Activated naive CD4-positive, alpha-beta T cell treated with anti-CD3 and anti-CD28 coated beads, Interleukin-2, amount 10 ng/mL, durations not matched to agents 7 days and 5 days (primary cell): Measurements from ENCODE around the gene SPNS2.

Experiments
- CTCF ChIA-PET: fragments of 350-600 bp; sonication (Branson Sonifier 250); formaldehyde crosslinking; loops from one replicate; lab custom pipeline; 2021; ENCODE audit warnings: antibody characterized with exemption; lab: Charles Lee
- DNase-seq: peaks from one replicate; pipeline ENCODE4 v3.0.0-alpha.2; 2020
- H3K27ac Mint-ChIP-seq: one replicate; pipeline ENCODE4 v1.8.0; 2021; ENCODE audit warnings: mild to moderate bottlenecking, moderate library complexity, mixed read lengths
- H3K27me3 Mint-ChIP-seq: one replicate; pipeline ENCODE4 v1.8.0; 2021; ENCODE audit warnings: mild to moderate bottlenecking, mixed read lengths
- H3K36me3 Mint-ChIP-seq: one replicate; pipeline ENCODE4 v1.8.0; 2021; ENCODE audit warnings: mixed read lengths
- H3K4me1 Mint-ChIP-seq: one replicate; pipeline ENCODE4 v1.8.0; 2021; ENCODE audit warnings: mixed read lengths
- H3K4me3 Mint-ChIP-seq: one replicate; pipeline ENCODE4 v1.8.0; 2021; ENCODE audit warnings: mild to moderate bottlenecking, moderate library complexity, mixed read lengths
- H3K9me3 Mint-ChIP-seq: one replicate; pipeline ENCODE4 v1.8.0; 2021; ENCODE audit warnings: mixed read lengths

SPNS2 gene, protein sequence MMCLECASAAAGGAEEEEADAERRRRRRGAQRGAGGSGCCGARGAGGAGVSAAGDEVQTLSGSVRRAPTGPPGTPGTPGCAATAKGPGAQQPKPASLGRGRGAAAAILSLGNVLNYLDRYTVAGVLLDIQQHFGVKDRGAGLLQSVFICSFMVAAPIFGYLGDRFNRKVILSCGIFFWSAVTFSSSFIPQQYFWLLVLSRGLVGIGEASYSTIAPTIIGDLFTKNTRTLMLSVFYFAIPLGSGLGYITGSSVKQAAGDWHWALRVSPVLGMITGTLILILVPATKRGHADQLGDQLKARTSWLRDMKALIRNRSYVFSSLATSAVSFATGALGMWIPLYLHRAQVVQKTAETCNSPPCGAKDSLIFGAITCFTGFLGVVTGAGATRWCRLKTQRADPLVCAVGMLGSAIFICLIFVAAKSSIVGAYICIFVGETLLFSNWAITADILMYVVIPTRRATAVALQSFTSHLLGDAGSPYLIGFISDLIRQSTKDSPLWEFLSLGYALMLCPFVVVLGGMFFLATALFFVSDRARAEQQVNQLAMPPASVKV

GRCh38 chr17:4498461-4499397 lies at the start of gene SPNS2:
TSS of gene SPNS2 (plus strand) at chr17:4498881. CDS start at chr17:4499048, 167 bp downstream.
- peaks cover 86% of the 10 kb centered on the region for H3K27me3 Mint-ChIP-seq
- no peaks in the 10 kb centered on the region for H3K36me3 Mint-ChIP-seq
- H3K9me3 Mint-ChIP-seq = no peaks in the 10 kb centered on the region
- peak within 1 kb of the TSS; percentile 56 for H3K4me3 Mint-ChIP-seq
- H3K4me1 Mint-ChIP-seq = peaks cover 23% of the 10 kb centered on the region
- H3K27ac Mint-ChIP-seq = no peak within 1 kb of the TSS
- DNase-seq = peak; percentile 69
- CTCF ChIA-PET = interaction anchor here (1.0 to 1.5 kb wide), 2 partner anchors 68 to 78 kb away, joined by 3 read pairs; no protein-coding TSS in a partner anchor

- Mint-ChIP-seq H3K27ac (no peak overlapping the region), H3K36me3 (no peaks in the 10 kb centered on the region), H3K4me1 (no peaks in the 10 kb centered on the region), H3K4me3 (no peak overlapping the region), H3K9me3 (no peaks in the 10 kb centered on the region), H3K27me3 (no peaks in the 10 kb centered on the region)
- no peak for DNase-seq
- CTCF ChIA-PET = no interaction called here
Observed at GRCh38 chr17:4449736-4450135, 48.9 kb upstream of the SPNS2 start.

GRCh38 chr17:4450710-4451316 lies 47.9 kb upstream of the SPNS2 start:
- Mint-ChIP-seq H3K27me3 (no peaks in the 10 kb centered on the region), H3K36me3 (no peaks in the 10 kb centered on the region), H3K27ac (no peak overlapping the region), H3K9me3 (no peaks in the 10 kb centered on the region), H3K4me1 (no peaks in the 10 kb centered on the region), H3K4me3 (no peak overlapping the region)
- no peak for DNase-seq
- CTCF ChIA-PET = no interaction called here

DNA sequence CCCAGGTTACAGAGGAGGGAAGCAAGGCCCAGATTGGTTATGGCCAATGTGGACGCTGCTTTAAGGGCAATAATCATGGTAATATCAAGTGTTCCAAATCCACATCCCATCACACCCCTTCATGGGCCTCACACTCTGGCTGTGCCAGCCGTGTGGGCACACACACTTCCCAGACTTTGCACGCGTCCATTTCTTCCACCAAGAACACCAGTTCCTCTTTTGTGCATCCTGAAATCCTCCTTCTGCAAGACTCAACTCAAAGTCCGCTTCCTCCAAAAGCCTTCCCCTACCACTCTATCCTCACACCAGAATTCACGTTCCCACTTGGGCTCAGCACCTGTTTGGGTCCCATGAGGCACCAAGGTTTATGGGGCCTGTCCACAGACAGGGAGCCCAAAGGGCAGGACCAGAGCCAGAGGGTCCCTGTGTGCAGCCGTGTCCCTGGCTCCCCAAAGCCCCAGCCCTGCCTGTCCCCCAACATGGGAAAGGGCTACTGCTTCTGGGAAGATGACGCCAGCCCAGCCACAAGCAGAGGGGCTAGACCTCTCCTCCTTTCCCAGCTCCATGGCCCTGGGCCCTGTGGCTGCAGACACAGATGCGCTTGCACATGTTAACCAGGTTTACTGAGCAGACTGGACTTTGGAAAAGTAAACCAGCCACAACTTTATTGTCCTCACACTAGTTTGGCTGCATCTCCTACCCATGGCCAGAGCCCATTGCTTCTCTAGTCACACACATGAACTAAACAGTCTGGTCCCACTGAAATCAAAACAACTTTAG lies 44.7 kb upstream of the SPNS2 start:
- no peak overlapping the region for H3K27ac Mint-ChIP-seq
- DNase-seq = no peak
- CTCF ChIA-PET = no interaction called here
- no peak overlapping the region for H3K4me3 Mint-ChIP-seq
- peaks cover 4% of the 10 kb centered on the region for H3K27me3 Mint-ChIP-seq
- H3K9me3 Mint-ChIP-seq = no peaks in the 10 kb centered on the region
- no peaks in the 10 kb centered on the region for H3K36me3 Mint-ChIP-seq
- H3K4me1 Mint-ChIP-seq = no peaks in the 10 kb centered on the region

GRCh38 chr17:4460661-4461060 lies 38.0 kb upstream of the SPNS2 start:
- CTCF ChIA-PET = no interaction called here
- Mint-ChIP-seq H3K27me3 (peaks cover 7% of the 10 kb centered on the region), H3K9me3 (peaks cover 11% of the 10 kb centered on the region), H3K27ac (no peak overlapping the region), H3K36me3 (peaks cover 7% of the 10 kb centered on the region), H3K4me3 (no peak overlapping the region), H3K4me1 (no peaks in the 10 kb centered on the region)
- DNase-seq = no peak

DNA sequence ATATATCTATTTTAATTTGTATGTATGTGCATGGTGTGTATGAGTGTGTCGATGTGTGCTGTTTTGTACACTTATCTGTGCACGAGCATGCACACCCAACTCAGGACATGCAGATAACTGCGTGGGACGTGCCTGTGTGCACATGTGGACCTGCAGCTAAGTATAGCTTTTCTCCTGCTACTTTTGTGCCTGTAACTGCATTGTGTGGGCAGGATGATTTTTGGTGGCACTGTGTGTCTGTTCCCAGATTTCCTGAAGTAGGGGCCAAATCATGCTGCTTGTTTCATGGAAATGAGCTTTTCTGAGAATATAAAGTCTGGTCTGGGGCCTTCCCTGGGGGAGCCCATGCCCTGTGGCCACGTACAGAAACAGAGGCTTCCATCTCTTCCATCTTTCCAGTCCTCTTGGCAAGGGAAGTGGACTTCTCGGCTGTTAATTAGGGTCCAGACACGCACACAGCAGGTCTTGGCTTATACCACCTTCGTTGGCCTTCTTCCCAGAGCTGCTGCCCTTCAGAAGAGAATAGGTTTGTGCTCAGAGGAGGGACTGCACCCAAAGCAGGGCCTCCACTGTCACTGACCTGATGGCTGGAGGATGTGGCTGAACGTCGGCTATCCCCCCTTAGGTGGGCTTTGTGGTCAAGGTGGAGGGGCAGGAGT lies 34.7 kb upstream of the SPNS2 start:
- peaks cover 7% of the 10 kb centered on the region for H3K36me3 Mint-ChIP-seq
- H3K9me3 Mint-ChIP-seq = peaks cover 11% of the 10 kb centered on the region
- CTCF ChIA-PET = no interaction called here
- no peaks in the 10 kb centered on the region for H3K4me1 Mint-ChIP-seq
- H3K4me3 Mint-ChIP-seq = no peak overlapping the region
- H3K27me3 Mint-ChIP-seq = peaks cover 7% of the 10 kb centered on the region
- no peak overlapping the region for H3K27ac Mint-ChIP-seq
- no peak for DNase-seq

DNA sequence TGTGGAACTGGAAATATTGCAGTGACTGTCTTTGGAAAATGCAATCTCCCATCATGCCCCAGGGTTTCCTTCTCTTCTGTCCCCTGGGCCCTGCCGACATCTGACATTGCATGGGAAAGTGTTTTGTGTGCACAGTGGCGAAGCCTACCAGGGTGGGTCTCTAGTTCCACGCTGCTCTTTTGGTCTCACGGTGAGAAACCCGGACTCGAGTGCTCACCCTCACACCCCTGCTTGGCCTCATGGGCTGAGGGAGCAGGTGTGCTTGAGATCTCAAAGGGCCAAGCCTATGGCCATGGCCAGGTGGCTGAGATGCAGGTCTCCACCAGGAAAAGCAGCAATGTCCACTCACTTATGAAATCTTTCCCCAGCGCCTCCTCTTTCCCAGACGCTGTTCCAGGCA lies 32.9 kb upstream of the SPNS2 start:
- CTCF ChIA-PET = no interaction called here
- H3K9me3 Mint-ChIP-seq = peaks cover 4% of the 10 kb centered on the region
- H3K36me3 Mint-ChIP-seq = peaks cover under 1% of the 10 kb centered on the region
- DNase-seq = no peak
- peaks cover 7% of the 10 kb centered on the region for H3K27me3 Mint-ChIP-seq
- no peaks in the 10 kb centered on the region for H3K4me1 Mint-ChIP-seq
- H3K4me3 Mint-ChIP-seq = no peak overlapping the region
- H3K27ac Mint-ChIP-seq = no peak overlapping the region

GRCh38 chr17:4467287-4467686 lies 31.4 kb upstream of the SPNS2 start:
- no peak overlapping the region for H3K27ac Mint-ChIP-seq
- H3K27me3 Mint-ChIP-seq = peaks cover 8% of the 10 kb centered on the region
- no peak for DNase-seq
- no peaks in the 10 kb centered on the region for H3K4me1 Mint-ChIP-seq
- H3K9me3 Mint-ChIP-seq = no peaks in the 10 kb centered on the region
- no peak overlapping the region for H3K4me3 Mint-ChIP-seq
- H3K36me3 Mint-ChIP-seq = no peaks in the 10 kb centered on the region
- CTCF ChIA-PET = no interaction called here

GRCh38 chr17:4469552-4469951 lies 29.1 kb upstream of the SPNS2 start:
- Mint-ChIP-seq H3K9me3 (no peaks in the 10 kb centered on the region), H3K27ac (no peak overlapping the region), H3K4me1 (no peaks in the 10 kb centered on the region), H3K27me3 (peaks cover 16% of the 10 kb centered on the region), H3K36me3 (no peaks in the 10 kb centered on the region), H3K4me3 (no peak overlapping the region)
- CTCF ChIA-PET = no interaction called here
- no peak for DNase-seq

- no peaks in the 10 kb centered on the region for H3K9me3 Mint-ChIP-seq
- H3K4me3 Mint-ChIP-seq = no peak overlapping the region
- H3K27ac Mint-ChIP-seq = no peak overlapping the region
- H3K4me1 Mint-ChIP-seq = no peaks in the 10 kb centered on the region
- CTCF ChIA-PET = no interaction called here
- H3K27me3 Mint-ChIP-seq = peaks cover 16% of the 10 kb centered on the region
- H3K36me3 Mint-ChIP-seq = no peaks in the 10 kb centered on the region
- no peak for DNase-seq
Observed at GRCh38 chr17:4472286-4472685, 26.4 kb upstream of the SPNS2 start.

- no peak overlapping the region for H3K4me3 Mint-ChIP-seq
- DNase-seq = no peak
- H3K4me1 Mint-ChIP-seq = peaks cover under 1% of the 10 kb centered on the region
- CTCF ChIA-PET = no interaction called here
- H3K27me3 Mint-ChIP-seq = peaks cover 12% of the 10 kb centered on the region
- no peak overlapping the region for H3K27ac Mint-ChIP-seq
- no peaks in the 10 kb centered on the region for H3K9me3 Mint-ChIP-seq
- H3K36me3 Mint-ChIP-seq = no peaks in the 10 kb centered on the region
Observed at GRCh38 chr17:4474093-4474492, 24.6 kb upstream of the SPNS2 start.

- Mint-ChIP-seq H3K4me3 (no peak overlapping the region), H3K27ac (no peak overlapping the region), H3K27me3 (peaks cover 12% of the 10 kb centered on the region), H3K36me3 (no peaks in the 10 kb centered on the region), H3K9me3 (no peaks in the 10 kb centered on the region), H3K4me1 (peaks cover 7% of the 10 kb centered on the region)
- no peak for DNase-seq
- CTCF ChIA-PET = no interaction called here
Observed at GRCh38 chr17:4475001-4475400, 23.7 kb upstream of the SPNS2 start.

DNA sequence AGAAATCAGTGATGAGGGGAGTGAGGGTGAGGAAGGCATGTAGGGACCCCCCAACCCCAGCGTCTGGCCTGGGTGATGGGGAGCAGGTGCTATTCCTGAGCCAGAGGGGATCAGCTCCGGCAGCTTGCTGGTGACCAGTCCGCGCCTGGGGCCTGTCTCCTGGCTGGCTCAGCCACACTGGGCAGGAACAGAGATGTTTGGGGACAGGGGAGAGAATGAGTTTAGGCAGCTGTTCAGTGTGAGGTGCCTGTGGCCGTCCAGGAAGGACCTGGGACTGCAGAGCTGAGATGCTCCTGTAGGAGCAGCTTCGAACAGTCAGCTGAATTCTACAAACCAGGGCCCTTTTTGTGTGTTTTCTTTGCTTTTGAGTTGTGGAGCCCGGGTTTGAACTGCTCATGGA lies 23.2 kb upstream of the SPNS2 start:
- no peak for DNase-seq
- H3K27ac Mint-ChIP-seq = no peak overlapping the region
- no peaks in the 10 kb centered on the region for H3K36me3 Mint-ChIP-seq
- CTCF ChIA-PET = no interaction called here
- no peak overlapping the region for H3K4me3 Mint-ChIP-seq
- H3K9me3 Mint-ChIP-seq = no peaks in the 10 kb centered on the region
- H3K27me3 Mint-ChIP-seq = peaks cover 12% of the 10 kb centered on the region
- peaks cover 11% of the 10 kb centered on the region for H3K4me1 Mint-ChIP-seq
